Erythroblast (primary cell): ENCODE measurements around the gene TREM1.

ENCODE experiments used
- GATA1 ChIP-seq: IDR thresholded peaks from 2 replicates; pipeline ENCODE4 v1.6.1; 2011; ENCODE audit warnings: low read depth, mild to moderate bottlenecking, control low read depth, low read length, moderate library complexity
- POLR2A ChIP-seq: IDR thresholded peaks from 2 replicates; pipeline ENCODE4 v1.6.1; 2011; ENCODE audit warnings: mild to moderate bottlenecking, low read length

DNA sequence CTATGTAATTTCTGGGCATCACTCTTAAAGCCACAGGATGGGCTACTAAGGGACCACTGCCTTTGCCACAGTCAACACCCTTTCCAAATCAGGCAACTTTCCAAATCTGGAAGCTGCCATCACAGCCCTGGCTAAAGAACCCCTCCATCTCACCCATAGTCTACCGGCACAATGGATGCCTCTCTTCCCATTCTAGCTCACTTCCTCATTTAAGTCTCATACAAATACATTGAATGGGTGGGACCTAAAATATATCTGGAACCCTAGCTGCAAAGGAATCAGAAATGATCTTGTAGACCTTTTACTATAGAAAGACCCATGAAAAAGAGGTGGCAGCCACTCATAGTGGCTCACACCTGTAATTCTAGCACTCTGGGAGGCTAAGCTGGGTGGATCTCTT lies 61.7 kb downstream of the TREM1 start:
- no peak for TF ChIP-seq POLR2A
- no peak for TF ChIP-seq GATA1
